HPDE6-E6E7 (cell line): ENCODE measurements around the gene WBP1L.
"Not testable (repeated sequence)": the region's sequence is repeated elsewhere in the genome, so short reads cannot be mapped to it uniquely, and the experiment has no call there.

ENCODE experiments used
- DNase-seq: peaks from one replicate; pipeline ENCODE4 v3.0.0; 2011; ENCODE audit warnings: missing footprints; ENCODE audit errors: extremely low spot score

Gene WBP1L

DNA sequence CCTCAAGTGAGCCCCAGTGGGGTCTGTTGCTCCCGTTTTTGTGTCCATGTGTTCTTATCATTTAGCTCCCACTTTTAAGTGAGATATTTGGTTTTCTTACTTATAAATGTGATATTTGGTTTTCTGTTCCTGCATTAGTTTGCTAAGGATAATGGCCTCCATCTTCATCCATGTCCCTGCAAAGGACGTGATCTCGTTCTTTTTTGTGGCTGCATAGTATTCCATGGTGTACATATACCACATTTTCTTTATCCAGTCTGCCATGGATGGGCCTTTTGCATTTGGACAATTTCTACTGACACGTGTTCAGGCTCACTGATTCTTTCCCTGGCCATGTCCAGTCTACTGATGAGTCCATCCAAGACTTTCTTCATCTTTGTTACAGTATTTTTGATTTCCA lies 19.8 kb upstream of the WBP1L start:
- DNase-seq, result no peak

- DNase-seq, result no peak
Observed at GRCh38 chr10:102726274-102726673, 17.5 kb upstream of the WBP1L start.

GRCh38 chr10:102727037-102727818 lies 16.5 kb upstream of the WBP1L start:
- no peak for DNase-seq

GRCh38 chr10:102729029-102730026 lies 14.4 kb upstream of the WBP1L start:
- peak; percentile 82 for DNase-seq

DNA sequence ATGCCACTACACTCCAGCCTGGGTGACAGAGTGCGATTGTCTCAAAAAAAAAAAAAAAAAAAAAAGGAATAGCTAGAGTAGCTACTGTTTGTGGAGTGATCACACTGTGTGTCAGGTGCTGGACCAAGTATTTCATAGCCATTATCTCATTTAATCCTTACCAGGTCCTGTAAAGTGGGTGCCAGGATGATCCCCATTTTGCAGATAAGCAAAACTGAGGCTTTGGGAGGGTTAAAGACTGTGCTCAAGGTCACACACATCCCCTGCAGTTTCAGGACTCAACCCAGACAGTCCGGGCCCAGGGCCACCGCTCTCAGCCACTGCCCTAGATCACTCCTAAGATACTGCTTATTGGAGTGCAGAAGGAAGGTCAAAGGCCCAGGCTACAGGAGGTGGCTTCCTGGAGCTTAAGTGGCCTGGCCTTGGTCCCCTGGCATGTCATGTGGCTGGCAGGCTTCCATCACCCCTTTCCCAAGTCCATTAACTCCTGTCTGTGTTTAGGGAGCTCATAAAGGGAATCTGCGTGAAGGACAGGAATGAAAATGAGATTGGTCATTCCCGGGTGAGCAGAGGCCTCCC lies 12.4 kb upstream of the WBP1L start:
- DNase-seq, result no peak

- no peak for DNase-seq
Observed at GRCh38 chr10:102732661-102733060, 11.1 kb upstream of the WBP1L start.

DNA sequence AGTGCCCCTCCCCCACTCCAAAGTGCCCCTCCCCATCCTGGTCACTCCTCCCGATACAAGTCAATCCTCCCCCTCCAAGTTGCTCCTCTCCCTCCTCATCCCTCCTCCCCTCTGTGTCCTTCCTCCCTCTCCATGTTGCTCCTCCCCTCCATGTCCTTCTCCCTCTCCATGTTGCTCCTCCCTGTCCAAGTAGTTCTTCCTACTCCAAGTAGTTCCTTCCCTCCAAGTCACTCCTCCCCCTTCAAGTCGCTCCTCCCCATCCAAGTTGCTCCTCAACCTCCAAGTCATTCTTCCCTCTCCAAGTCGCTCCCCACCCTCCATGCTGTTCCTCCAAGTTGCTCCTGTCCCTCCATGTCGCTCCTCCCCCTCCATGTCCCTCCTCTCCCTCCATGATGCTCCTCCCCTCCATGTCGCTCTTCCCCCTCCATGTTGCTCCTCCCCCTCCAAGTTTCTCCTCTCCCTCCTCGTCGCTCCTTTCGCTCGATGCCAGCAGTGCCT lies 8.6 kb upstream of the WBP1L start:
- DNase-seq, result no peak

- no peak for DNase-seq
Observed at GRCh38 chr10:102738692-102739121, 5.0 kb upstream of the WBP1L start.

- DNase-seq, result no peak
Observed at GRCh38 chr10:102740229-102740628, 3.5 kb upstream of the WBP1L start.

- no peak for DNase-seq
Observed at GRCh38 chr10:102741726-102742237, 2.0 kb upstream of the WBP1L start.

- DNase-seq, result not testable (repeated sequence)
Observed at GRCh38 chr10:102742313-102742712, 1.4 kb upstream of the WBP1L start.

GRCh38 chr10:102743078-102743587 lies 615 bp upstream of the WBP1L start:
- DNase-seq, result no peak

DNA sequence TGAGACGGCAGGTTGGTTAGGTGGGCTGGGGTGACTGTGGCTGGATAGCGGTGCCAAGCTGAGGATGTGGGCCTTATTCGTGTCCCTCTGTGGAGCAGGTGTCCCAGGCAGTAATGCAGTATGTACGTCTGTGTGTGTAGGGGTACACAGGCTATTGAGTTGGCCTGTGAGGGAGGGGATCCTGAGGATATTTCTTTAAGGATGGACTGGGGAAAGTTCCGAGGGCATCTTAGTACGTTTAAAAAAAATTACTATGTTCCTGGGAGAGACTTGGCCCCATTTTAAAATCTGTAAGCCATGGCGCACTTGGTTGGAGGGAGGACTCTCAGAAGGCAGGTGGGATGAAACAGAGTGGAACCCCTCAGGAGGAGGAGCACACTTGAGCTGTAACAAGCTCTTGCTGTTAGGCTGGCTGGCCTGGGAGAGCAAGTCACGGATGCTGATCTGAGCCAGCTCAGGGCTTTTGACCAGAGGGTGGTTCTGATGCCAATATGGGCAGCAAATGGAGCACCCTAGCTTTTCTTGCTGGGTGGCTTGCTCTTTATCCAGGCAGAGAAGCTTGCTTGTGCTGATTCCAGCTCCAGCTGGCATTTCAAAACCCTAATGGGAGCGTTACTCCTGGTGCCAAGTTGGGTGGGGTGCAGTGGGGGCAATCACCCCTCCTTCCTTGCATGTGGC lies 765 bp downstream of the WBP1L start:
- DNase-seq, result no peak

DNA sequence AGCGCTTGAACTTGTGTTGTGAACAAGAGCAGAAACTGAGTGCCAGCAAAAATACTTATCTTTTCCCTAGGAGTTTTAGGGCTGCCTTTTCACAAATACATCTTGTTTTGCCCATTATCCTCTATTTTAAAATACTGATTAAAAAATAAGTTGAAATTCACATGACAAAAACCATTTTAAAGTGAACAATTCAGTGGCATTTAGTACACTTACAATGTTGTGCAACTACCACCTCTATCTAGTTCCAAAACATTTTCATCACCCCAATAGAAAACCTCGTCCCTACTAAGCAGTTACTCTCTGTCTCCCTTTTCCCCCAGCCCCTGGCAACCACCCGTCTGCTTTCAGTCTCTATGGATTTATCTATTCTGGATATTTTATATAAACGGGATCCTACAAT lies 1.4 kb downstream of the WBP1L start:
- no peak for DNase-seq

DNA sequence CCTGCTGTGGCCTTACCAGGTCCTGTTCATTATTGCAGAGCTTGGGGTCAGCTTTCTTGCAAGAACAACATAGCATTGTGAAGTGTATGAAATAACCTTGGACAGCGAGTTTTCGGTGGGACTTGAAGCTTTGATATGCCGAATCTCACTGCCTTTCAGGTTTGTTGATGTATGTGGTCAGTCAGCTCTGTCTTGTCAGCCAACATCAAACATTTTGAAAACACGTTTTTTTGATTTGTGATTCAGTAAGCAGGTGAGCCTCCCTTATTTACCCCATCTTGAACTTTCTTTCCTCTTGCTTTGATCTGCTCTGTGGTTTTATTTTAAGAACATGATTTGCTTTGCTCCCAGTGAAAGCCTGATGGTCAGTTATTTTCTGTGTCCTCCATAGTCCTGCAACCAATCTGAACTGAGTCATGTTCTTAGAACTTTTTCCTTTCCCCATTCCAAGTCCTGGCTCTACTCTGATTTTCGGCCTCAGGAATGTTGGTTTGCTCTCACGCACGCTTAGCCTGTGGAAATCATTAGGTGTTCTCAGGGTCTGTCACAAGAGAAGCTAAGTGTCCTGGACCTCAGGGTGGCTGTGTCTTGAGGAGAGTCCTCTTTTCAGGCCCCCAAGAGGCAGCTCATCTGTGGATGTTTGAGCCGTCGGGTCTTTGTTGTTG lies 8.7 kb downstream of the WBP1L start:
- DNase-seq, result no peak

DNA sequence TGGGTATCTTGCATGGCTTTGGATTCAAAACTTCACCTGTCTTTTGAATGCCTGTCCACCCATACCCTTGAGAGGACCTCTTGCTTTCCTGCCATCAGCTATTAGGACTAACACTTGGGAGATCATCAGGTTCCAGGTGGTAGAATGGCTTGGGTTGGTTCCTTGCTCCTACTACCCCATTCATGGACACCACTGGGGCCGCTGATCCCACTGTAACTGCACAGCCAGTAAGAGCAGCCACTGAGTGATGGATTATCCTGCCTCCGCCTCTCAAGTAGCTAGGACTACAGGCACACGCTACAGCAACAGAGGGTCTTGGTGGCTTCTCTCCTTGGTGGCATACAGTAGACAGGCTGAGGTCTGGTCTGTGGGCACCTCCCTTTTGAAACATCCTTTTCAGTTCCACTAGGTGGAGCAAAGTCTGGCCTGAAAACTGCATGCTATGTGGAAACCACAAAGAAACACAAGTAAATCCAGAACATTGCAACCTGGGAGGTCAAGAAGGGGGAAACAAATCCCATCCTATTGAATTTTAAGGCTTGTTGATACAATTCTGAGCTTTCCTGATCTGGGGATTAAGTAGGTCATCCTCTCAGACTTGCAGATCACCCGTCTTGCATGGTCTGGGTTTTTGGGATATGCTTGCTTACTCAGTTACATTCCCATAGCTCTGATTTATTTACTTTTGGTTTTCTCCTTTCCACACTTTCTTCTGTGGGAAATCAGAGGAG lies 9.4 kb downstream of the WBP1L start:
- no peak for DNase-seq

- no peak for DNase-seq
Observed at GRCh38 chr10:102753718-102754117, 10.0 kb downstream of the WBP1L start.

- no peak for DNase-seq
Observed at GRCh38 chr10:102757323-102757722, 13.6 kb downstream of the WBP1L start.

DNA sequence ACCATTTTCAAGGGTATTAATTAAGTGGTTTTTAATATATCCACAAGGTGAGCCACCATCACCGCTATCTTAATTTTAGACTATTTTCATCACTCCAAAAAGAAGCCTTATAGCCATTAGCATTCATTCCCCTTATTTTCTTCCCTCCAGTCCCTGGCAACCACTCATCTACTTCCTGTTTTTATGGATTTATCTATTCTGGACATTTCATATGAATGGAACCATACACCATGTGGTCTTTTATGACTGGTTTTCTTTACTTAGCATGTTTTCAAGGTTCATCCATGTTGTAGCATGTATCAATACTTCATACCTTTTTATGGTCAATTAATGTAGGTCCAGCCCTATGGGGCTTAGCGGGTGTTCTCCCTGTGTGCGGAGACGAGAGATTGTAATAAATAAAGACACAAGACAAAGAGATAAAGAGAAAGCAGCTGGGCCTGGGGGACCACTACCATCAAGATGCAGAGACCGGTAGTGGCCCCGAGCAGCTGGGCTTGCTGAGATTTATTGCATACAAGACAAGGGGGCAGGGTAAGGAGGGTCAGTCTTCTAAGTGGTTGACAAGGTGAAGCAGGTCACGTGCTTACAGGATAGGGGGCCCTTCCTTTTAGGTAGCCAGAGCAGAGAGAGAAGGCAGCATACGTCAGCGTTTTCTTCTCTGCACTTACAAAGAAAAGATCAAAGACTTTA lies 14.6 kb downstream of the WBP1L start:
- DNase-seq, result no peak
